HG03378 (cell line): Measurements from ENCODE around the gene NTN5.
A peak's percentile ranks its signal among the peaks of the same experiment; 100 is the strongest.
"Not testable (repeated sequence)": the region's sequence is repeated elsewhere in the genome, so short reads cannot be mapped to it uniquely, and the experiment has no call there.

Experiments
- ATAC-seq: cut with Tn5 transposase; IDR thresholded peaks from one replicate; pipeline ENCODE4 v1.9.1; 2021; ENCODE audit warnings: mild to moderate bottlenecking, moderate library complexity; ENCODE audit not compliant: unreplicated experiment

The NTN5 gene

GRCh38 chr19:48671446-48671995, 1.3 kb downstream of the NTN5 start:
- ATAC-seq = no peak

DNA sequence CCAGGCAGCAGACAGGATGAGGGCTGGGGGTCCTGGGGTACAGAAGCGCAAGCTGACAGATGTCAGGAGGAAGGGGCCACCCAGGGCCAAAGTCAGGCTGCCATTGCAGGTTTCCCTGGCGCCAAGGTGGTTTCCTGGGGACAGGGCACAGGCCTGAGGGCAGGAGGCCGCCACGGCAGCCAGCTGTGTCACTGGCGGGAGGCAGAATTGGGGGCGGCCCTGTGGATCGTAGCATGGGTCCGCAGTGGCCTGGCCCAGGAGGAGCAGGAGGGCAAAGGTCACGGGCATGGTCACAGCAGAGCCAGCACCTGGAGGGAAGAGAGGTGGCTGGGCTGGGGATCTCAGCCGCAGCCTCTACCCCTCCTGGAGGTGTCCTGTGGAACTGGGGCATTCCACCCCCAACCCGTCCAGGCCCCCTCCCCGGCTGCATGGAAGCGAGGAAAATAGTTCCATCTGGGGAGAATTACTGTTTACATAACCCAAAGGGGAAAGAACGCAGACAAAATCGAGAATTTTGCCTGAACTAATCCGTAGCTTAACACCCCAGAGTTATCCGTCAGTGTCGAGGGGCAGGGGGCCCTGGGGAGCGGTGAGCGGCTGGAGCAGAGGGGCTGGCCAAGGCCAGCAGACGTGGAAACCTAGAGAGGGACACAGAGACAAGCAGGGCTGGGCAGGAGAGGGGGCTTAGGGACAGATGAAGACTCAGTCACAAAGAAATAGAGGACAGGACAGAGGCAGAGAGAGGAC, 1.9 kb downstream of the NTN5 start:
- no peak for ATAC-seq

DNA sequence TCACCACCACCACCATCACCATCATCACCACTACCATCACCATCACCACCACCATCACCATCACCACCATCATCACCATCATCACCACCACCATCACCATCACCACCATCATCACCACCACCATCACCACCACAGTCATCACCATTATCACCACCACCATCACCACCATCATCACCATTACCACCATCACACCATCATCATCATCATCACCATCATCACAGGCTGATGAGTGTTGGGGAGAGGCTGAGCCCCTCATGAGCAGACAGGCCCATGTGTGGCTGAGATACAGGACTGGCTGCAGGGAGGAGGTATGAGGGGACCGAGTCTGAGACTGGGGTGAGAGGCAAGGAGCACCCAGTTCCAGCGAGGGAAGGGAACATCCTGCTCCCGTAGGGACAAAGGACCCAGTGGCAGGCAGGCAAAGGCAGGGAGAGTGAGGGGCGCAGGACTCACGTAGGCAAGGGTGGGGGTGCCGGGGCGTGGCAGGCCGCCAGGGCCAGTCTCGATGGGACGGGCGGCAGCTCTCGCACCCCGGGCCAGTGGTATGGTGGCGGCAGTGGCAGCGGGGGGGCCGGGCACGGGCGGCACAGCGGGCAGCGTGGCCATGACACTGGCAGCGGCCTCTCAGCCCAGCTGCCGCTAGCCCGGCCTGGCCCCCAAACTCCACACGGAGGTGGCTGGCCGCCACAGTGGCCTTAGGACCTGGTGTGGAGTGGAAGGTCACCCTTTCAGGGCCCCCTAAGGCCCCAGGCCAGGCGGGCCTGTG, 2.7 kb downstream of the NTN5 start:
- no peak for ATAC-seq

DNA sequence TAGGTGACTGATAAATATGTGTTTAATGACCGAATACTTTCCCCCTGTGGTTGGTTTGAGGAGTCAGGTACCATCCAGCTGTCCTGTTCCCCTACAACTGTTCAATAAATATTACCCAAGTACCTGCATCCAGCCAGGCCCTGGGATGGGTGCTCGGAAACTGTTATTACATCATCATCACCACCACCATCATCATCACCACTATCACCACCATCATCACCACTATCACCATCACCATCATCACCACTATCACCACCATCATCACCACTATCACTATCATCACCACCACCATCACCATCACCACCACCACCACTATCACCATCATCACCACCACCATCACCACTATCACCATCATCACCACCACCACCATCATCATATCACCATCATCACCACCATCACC, 4.1 kb downstream of the NTN5 start:
- ATAC-seq = no peak

- no peak for ATAC-seq
Measured at GRCh38 chr19:48668332-48668731, 4.5 kb downstream of the NTN5 start.

DNA sequence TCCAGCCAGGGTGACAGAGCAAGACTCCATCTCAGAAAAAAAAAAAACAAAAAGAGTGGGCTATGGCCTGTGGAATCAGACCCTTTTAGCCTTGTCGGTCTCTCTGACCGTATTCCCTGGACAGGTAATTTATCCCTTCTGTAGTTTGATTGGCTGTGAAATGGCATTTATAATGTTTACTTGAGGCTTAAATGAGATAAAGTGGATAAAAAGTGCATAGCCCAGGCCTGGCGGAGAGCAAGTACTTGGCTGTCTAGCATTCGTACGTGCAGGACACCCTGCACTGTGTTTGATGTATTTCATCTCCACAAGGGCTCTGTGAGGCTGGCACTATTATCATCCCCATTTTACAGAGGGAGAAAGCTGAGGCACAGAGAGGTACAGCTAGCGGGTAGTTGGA, 7.0 kb downstream of the NTN5 start:
- no peak for ATAC-seq

- no peak for ATAC-seq
Measured at GRCh38 chr19:48664476-48664875, 8.3 kb downstream of the NTN5 start.

GRCh38 chr19:48663667-48664066, 9.2 kb downstream of the NTN5 start:
- ATAC-seq = no peak

DNA sequence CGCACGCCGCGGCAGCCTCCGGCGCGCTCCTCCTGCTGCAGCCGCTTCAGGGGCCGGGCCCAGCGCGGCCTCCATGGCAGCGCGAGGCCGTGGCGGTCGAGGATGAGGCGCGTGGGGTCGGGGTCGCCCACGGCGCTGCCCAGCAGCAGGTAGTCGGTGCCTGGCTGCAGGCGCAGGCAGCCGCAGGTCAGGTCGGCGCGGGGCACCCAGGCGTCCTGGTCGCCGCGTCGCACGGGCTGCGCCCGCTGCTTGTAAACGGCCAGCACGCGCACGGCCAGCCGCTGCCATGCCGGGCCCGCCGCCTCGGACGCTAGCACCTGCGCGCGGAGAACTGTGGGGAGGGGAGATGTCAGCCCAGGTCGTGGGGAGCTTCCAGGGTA, 11.1 kb downstream of the NTN5 start:
- ATAC-seq = no peak

- peak; percentile 82 for ATAC-seq
Measured at GRCh38 chr19:48660852-48661710, 11.7 kb downstream of the NTN5 start.

- ATAC-seq = no peak
Measured at GRCh38 chr19:48659768-48660167, 13.0 kb downstream of the NTN5 start.

DNA sequence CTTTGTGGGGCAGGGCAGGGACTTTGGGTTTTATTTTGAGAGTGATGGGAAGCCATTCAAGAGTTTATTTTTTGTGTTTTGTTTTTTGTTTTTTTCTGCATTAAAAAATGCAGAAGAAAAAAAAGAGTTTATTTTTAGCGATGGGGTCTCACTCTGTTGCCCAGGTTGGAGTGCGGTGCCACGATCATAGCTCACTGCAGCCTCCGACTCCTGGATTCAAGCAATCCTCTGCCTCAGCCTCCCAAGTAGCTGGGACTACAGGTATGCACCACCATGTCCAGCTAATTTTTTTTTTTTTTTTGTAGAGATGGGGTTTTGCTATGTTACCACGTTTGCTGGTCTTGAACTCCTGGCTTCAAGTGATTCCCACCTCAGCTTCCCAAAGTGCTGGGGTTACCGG, 14.3 kb downstream of the NTN5 start:
- ATAC-seq = no peak

DNA sequence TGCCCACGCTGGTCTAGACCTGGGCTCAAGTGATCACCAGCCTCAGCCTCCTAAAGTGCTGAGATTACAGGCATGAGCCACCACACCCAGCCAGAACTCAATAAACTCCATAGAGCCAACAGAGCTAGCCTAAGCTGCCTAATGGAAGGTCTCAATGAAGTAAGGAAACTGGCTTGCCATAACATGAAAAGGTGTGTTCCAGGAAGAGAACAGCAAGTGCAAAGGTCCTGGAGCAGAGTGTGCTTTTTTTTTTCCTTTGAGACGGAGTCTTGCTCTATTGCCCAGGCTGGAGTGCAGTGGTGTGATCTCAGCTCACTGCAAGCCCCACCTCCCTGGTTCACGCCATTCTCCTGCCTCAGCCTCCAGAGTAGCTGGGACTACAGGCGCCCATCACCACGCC, 15.0 kb downstream of the NTN5 start:
- not testable (repeated sequence) for ATAC-seq

- no peak for ATAC-seq
Measured at GRCh38 chr19:48656840-48657474, 15.9 kb downstream of the NTN5 start.

GRCh38 chr19:48654299-48655059, 18.3 kb downstream of the NTN5 start:
- ATAC-seq = no peak

GRCh38 chr19:48651683-48652048, 21.2 kb downstream of the NTN5 start:
- no peak for ATAC-seq

DNA sequence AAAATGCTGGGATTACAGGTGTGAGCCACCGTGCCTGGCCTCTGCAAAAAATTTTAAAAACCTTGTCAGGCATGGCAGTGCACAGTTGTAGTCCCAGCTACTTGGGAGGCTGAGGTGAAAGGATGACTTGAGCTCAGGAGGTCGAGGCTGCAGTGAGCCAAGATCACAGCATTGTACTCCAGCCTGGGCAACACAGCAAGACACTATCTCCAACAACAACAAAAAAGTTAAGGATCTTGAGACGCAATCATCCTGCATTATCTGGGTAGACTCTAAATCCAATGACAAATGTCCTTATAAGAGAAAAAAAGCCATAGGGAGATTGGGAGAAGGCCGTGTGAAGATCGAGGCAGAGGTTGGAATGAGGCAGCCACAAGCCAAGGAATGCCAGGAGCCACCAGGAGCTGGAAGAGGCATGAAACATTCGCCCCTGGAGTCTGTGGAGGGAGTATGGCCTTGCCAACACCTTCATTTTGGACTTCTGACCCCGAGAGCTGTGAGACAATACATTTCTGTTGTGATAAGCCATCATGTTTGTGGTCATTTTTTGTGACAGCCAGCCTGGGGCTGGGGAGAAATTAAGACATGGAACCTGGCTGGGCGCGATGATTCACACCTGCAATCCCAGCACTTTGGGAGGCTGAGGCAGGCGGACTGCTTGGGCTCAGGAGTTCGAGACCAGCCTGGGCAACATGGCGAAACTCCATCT, 21.7 kb downstream of the NTN5 start:
- no peak for ATAC-seq

GRCh38 chr19:48648134-48648533, 24.7 kb downstream of the NTN5 start:
- ATAC-seq = no peak

DNA sequence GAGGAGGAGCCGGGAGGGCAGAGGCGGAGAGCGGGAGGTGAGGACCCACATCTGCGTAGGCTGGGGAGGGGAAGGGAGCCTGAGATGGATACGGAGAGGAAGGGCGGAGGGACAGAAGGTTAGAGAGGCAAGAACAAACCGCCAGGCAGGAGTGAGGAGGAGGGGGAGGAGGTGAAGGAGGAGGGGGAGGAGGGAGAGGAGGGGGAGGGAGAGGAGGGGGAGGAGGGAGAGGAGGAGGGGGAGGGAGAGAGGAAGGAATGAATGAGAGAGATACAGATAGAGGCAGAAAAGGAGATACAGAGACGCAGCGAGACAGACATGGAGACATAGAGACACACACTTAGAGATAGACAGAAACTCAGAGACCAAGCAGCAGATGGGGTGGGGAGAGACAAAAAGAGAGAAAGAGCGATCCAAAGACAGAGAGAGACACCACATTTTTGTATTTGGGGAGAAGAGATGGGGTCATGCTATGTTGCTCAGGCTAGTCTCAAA, 26.0 kb downstream of the NTN5 start:
- ATAC-seq = no peak
